ENCODE results near the gene ZNF121.
"Not testable (repeated sequence)": the region's sequence is repeated elsewhere in the genome, so short reads cannot be mapped to it uniquely, and the experiment has no call there.

Gene ZNF121

DNA sequence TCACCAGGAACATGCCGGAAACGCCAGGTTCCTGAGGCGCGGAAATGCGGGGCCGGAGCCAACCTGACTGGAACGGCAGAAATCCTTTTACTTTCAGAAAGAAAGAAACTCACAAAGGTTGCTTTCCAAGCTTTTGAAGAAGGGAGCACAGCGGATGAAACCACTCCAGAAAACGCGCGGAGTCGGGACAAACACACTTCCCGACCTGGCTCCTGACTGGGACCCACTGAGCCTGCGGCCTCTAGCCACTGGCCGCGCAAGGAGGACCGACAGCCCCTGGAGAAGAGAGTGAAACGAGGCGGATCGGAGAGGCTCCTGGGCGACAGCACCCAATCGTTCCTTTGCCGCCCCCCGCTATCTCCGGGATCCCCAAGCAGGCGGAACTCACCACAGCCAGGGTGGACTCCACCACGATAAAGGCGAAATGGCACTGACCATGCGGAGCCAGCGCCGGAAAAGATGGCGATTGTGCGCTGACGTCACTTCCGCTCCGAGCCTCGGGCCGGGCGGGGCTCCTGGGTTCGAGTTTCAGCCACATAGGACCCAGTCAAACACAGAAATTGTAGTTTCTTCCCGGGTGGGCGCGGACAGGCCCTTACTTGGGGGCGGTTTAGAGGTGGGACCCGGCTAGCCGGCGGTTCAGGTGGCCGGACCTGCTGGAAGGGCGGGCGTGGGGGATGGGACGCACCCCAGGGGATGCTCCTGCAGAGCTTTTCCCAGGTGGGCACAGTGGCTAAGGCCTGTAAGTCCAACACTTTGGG, at the start of gene ZNF121:
Gene ZNF121, minus strand, starts transcription at position 432 of the 761 bp plus-strand sequence. CDS start 16,407 bp downstream, outside the sequence.
- peak; percentile 68 to 79 (median 72) for DNase-seq (ENCODE audit: low read depth in 3 of 3)

- DNase-seq (ENCODE audit: low read depth in 3 of 3): no peak
Observed at GRCh38 chr19:9627856-9628255, 43.6 kb upstream of the ZNF121 start.

GRCh38 chr19:9622531-9622930, 38.2 kb upstream of the ZNF121 start:
- no peak for DNase-seq (ENCODE audit: low read depth in 3 of 3)

- peak; percentile 70 to 83 (median 81) for DNase-seq (ENCODE audit: low read depth in 3 of 3)
Observed at GRCh38 chr19:9621156-9622037, 37.1 kb upstream of the ZNF121 start, which contains the start of gene ZNF561. TSS of gene ZNF561 (minus strand) at chr19:9621232. CDS start at chr19:9619456, 1,776 bp downstream.

DNA sequence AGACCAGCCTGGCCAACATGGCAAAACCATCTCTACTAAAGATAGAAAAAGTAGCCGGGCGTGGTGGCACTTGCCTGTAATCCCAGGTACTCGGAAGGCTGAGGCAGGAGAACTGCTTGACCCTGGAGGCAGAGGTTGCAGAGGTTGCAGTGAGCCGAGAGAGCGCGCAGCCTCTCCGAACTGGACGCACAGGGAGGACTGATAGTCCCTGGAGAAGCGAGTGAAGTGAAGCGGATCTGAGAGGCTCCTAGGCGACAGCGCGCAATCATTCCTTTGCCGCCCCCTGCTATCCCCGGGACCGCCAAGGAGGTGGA, 36.5 kb upstream of the ZNF121 start:
- DNase-seq (ENCODE audit: low read depth in 3 of 3): no peak

DNA sequence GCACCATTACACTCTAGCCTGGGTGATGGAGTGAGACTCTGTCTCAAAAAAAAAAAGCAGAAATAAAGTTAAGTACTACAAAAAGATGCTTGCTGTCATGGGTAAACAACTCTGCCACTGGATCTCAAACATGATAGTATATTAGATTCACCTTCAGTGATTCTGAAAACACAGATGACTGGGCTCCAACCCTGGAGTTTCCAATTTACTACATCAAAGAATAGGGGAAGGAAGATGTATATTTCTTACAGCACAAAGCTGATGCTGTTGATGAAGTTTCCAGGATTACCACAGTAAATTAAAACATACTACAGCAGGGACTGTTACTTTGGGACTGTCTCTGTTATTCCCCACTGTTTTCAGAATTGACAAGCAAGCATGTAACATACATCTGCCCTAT, 31.5 kb upstream of the ZNF121 start:
- DNase-seq (ENCODE audit: low read depth in 3 of 3): no peak

- DNase-seq (ENCODE audit: low read depth in 3 of 3): no peak
Observed at GRCh38 chr19:9610484-9611113, 26.3 kb upstream of the ZNF121 start.

DNA sequence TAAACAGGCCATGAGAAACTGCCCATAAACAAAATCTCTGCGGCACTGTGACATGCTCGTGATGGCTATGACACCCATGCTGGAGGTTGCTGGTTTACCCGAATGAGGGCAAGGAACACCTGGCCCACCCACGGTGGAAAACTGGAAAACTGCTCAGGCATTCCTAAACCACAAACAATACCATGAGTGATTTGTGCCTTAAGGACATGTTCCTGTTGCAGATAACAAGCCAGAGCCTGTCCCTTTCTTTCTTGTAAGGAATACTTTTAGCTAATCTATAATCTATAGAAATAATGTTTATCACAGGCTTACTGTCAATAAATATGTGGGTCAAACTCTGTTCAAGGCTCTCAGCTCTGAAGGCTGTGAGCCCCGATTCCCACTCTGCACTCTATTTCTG, 24.6 kb upstream of the ZNF121 start:
- no peak for DNase-seq (ENCODE audit: low read depth in 3 of 3)

DNA sequence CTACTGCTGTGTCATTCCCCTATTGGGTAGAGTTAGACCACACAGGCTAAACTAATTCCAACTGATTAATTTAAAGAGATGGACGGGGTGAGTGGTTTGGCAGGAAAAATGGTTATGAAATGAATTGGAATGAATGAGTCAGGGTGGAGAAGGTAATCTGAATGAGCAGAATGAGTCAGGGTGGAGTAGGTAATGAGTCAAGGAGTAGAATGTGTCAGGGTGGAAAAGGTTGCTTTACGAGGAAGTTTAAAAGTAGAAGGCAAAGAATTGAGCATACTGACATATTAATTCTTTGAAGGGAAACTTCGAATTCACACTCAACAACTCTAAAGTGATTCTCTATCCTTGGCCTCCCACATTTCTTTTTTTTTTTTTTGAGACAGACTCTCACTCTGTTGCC, 12.7 kb upstream of the ZNF121 start:
- no peak for DNase-seq (ENCODE audit: low read depth in 3 of 3)

- peak; percentile 56 to 73 (median 62) for DNase-seq (ENCODE audit: low read depth in 3 of 3)
Observed at GRCh38 chr19:9586764-9587163, 2.5 kb upstream of the ZNF121 start.

DNA sequence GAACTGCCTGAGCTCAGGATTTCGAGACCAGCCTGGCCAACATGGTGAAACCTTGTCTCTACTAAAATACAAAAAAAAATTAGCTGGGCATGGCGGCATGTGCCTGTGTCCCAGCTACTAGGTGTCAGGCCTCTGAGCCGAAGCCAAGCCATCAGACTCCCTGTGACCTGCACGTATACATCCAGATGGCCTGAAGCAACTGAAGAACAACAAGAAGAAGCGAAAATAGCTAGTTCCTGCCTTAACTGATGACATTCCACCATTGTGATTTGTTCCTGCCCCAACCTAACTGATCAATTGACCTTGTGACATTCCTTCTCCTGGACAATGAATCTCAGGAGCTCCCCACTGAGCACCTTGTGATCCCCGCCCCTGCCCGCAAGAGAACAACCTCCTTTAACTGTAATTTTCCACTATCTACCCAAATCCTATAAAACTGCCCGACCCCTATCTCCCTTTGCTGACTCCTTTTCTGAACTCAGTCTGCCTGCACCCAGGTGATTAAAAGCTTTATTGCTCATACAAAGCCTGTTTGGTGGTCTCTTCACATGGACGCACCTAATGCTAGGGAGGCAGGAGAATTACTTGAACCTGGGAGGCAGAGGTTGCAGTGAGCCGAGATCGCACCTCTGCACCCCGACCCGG, 2.1 kb downstream of the ZNF121 start:
- not testable (repeated sequence) for DNase-seq (ENCODE audit: low read depth in 3 of 3)

DNA sequence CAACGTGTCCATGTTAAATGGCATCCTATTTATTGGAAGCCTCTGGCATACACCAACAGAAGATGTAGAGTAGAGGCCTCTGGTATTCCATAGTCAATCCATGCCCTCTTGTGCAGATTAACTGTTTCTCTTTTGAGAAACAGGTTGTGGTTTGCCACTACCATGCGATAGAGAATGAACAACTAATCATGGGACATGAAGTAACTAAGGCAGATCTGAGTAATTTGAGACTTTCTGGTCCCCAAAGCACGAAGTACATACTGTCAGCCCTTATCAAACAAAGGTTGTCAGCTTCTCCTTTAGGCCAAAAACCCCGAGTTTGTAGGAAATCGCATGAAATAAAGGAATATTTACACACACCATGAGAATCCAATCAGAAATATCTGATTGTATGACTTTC, 3.6 kb downstream of the ZNF121 start:
- no peak for DNase-seq (ENCODE audit: low read depth in 3 of 3)

DNA sequence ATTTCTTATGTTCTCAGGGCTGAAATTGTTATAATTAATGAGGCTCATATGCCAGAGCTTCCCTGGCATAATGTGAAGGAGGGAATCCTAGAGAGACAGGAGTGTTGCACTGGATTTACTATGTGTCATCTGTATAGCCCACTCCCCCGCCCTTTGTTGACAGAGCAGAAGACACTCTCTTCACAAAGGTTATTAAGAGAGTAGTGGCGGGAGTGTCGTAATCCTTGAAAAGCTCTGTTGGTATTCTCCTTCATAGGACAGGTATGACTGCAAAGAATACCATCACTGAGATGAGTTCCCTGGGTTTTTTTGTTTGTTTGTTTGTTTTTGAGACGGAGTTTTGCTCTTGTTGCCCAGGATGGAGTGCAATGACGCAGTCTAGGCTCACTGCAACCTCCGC, 14.0 kb downstream of the ZNF121 start:
- DNase-seq (ENCODE audit: low read depth in 3 of 3): no peak

GRCh38 chr19:9566729-9567128, 17.6 kb downstream of the ZNF121 start:
- DNase-seq (ENCODE audit: low read depth in 3 of 3): no peak

DNA sequence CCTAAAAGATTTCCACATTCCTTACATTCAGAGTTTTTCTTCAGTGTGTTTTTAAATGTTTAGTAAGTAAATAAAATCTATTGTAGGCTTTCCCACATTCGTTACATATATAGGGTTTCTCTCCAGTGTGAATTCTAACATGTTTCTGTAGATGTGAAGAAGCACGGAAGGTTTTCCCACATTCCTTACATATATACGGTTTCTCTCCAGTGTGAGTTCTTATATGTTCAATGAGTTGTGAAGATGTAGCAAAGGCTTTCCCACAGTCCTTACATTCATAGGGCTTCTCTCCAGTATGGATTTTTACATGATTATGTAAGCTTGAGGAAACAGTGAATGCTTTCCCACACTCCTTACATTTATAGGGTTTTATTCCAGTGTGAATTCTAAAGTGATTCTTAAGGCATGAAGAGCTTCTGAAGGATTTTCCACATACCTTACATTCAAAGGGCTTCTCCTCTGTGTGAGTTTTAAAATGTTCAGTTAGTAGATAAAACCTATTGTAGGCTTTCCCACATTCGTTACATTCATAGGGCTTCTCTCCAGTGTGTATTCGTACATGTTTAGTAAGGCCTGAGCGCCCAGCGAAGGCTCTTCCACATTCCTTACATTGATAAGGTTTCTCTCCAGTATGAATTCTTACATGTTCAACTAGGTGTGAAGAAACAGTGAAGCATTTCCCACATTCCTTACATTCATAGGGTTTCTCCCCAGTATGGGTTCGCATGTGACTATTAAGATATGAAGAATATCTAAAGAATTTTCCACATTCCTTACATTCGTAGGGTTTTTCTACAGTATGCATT, 18.2 kb downstream of the ZNF121 start:
- DNase-seq (ENCODE audit: low read depth in 3 of 3): no peak

DNA sequence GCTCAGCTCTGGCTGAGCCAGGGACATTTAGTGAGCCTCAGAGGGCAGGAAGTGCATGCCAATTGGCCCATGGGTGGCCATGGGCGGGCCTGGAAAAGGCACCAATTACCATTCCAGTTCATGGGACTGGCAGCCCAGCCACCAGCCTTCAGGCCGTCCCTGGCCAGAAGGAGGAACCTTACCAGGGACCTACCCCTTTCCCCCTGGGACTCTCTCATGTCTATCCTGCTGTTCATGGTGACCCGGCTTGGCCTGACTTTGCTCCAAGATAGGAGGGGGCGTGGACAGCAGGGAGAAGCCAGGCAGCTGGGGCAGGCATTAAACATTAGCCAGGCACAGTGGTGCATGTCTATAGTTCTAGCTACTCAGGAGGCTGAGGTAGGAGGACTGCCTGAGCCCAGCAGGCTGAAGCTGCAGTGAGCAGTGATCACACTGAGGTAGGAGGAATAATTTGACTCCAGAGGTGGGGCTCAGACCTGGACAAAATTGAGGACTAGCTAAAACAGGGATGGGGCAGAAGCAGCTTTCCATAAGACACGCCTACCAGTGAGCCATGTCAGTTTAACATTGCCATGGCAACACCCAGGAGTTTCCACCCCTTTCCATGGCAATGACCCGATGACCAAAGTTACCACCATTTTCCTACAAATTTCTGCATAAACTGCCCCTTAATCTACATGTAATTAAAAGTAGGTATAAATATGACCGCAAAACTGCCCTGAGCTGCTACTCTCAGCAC, 31.6 kb downstream of the ZNF121 start:
- DNase-seq (ENCODE audit: low read depth in 3 of 3): no peak

- DNase-seq (ENCODE audit: low read depth in 3 of 3): no peak
Observed at GRCh38 chr19:9547870-9548269, 36.4 kb downstream of the ZNF121 start.

GRCh38 chr19:9541281-9541680, 43.0 kb downstream of the ZNF121 start:
- DNase-seq (ENCODE audit: low read depth in 3 of 3): not testable (repeated sequence)

DNA sequence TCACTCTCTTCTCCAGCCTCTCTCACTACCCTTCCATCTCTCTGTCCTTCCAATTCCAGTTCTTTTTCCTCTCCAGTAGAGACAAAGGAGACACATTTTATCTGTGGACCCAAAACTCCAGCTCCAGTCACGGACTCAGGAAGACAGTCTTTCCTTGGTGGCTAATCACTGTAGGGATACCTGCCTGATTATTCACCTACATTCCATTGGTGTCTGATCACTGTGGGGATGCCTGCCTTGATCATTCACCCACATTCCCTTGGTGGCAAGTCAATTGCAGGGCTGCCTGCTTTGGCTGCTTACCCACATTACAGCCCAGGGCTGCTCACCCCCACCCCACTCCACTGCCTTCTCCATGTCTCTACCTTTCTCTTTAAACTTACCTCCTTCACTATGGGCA, 44.4 kb downstream of the ZNF121 start:
- DNase-seq (ENCODE audit: low read depth in 3 of 3): not testable (repeated sequence)

DNA sequence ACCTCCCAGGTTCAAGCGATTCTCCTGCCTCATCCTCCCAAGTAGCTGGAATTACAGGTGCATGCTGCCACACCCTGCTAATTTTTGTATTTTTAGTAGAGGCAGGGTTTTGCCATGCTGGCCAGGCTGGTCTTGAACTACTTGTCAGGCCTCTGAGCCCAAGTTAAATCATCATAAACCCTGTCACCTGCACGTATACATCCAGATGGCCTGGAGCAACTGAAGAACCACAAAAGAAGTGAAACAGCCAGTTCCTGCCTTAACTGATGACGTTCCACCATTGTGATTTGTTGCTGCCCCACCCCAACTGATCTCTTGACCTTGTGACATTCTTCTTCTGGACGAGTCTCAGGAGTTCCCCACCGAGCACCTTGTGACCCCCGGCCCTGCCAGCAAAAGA, 45.1 kb downstream of the ZNF121 start:
- not testable (repeated sequence) for DNase-seq (ENCODE audit: low read depth in 3 of 3)
